Measurements from ENCODE around the gene RHEB.

- TF ChIP-seq CTCF (IDR thresholded peaks at IDR 0.05; ENCODE audit: poor library complexity, severe bottlenecking) (no peak), POLR2AphosphoS5 (IDR thresholded peaks at IDR 0.05) (peak; percentile 59)
Observed at GRCh38 chr7:151539088-151539671, 19.5 kb upstream of the RHEB start.

Data from neural cell (in vitro differentiated cells).